GM12891 (cell line): Measurements from ENCODE around the gene PXMP2.

ENCODE experiments used
- DNase-seq: peaks from one replicate; pipeline ENCODE4 v3.0.0; 2011; ENCODE audit warnings: low spot score; ENCODE audit not compliant: insufficient read length
- FAIRE-seq: peaks from 2 replicates; lab custom pipeline; 2011; peaks lifted over from hg19 to GRCh38; lab: Jason Lieb, UNC
- PAX5 ChIP-seq: IDR thresholded peaks from 2 replicates; pipeline ENCODE4 v1.6.1; 2011; ENCODE audit warnings: low read length, moderate library complexity, mild to moderate bottlenecking; ENCODE audit not compliant: insufficient read depth, severe bottlenecking
- POLR2A ChIP-seq: IDR thresholded peaks from 2 replicates; pipeline ENCODE4 v1.6.1; 2011; ENCODE audit warnings: low read depth, low read length, control low read depth
- POLR2AphosphoS5 ChIP-seq: IDR thresholded peaks from 2 replicates; pipeline ENCODE4 v1.6.1; 2011; ENCODE audit warnings: low read depth, low read length, control low read depth
- POU2F2 ChIP-seq: IDR thresholded peaks from 2 replicates; pipeline ENCODE4 v1.6.1; 2011; ENCODE audit warnings: low read depth, mild to moderate bottlenecking, control low read depth, low read length, moderate library complexity
- SPI1 ChIP-seq: IDR thresholded peaks from 2 replicates; pipeline ENCODE4 v1.6.1; 2011; ENCODE audit warnings: low read depth, low read length, control low read depth
- TAF1 ChIP-seq: IDR thresholded peaks from 2 replicates; pipeline ENCODE4 v1.6.1; 2011; ENCODE audit warnings: low read depth, low read length, control low read depth

The PXMP2 gene

GRCh38 chr12:132734206-132734605 is 46.8 kb downstream of the PXMP2 start:
- FAIRE-seq (no peak), DNase-seq (no peak)
- TF ChIP-seq POU2F2, result no peak
- no peak for TF ChIP-seq POLR2A
- no peak for TF ChIP-seq PAX5
- TF ChIP-seq SPI1, result no peak
- no peak for TF ChIP-seq POLR2AphosphoS5
- no peak for TF ChIP-seq TAF1

- TF ChIP-seq POLR2A (no peak), TAF1 (no peak), POLR2AphosphoS5 (0 out of 2 replicates have a peak, but pooled peaks have one; percentile 24)
- DNase-seq (no peak), FAIRE-seq (no peak)
Measured at GRCh38 chr12:132735496-132735895, 48.1 kb downstream of the PXMP2 start.

- DNase-seq, result no peak
- FAIRE-seq, result no peak
- TF ChIP-seq POLR2A, result no peak
- TF ChIP-seq SPI1, result no peak
- TF ChIP-seq PAX5, result no peak
- TF ChIP-seq POU2F2, result no peak
- TF ChIP-seq POLR2AphosphoS5, result no peak
- TF ChIP-seq TAF1, result no peak
Measured at GRCh38 chr12:132736378-132736777, 49.0 kb downstream of the PXMP2 start.

GRCh38 chr12:132736913-132737312 is 49.5 kb downstream of the PXMP2 start:
- TF ChIP-seq POU2F2, result no peak
- TF ChIP-seq PAX5, result no peak
- no peak for TF ChIP-seq POLR2A
- TF ChIP-seq SPI1, result no peak
- no peak for TF ChIP-seq TAF1
- TF ChIP-seq POLR2AphosphoS5, result no peak
- FAIRE-seq (no peak), DNase-seq (no peak)

- FAIRE-seq, result no peak
- TF ChIP-seq PAX5, result no peak
- TF ChIP-seq TAF1, result no peak
- no peak for TF ChIP-seq POLR2A
- TF ChIP-seq POU2F2, result no peak
- TF ChIP-seq SPI1, result no peak
- TF ChIP-seq POLR2AphosphoS5, result no peak
Measured at GRCh38 chr12:132739600-132740312, 52.4 kb downstream of the PXMP2 start.

GRCh38 chr12:132740313-132740646 is 52.9 kb downstream of the PXMP2 start:
- FAIRE-seq, result no peak
- no peak for TF ChIP-seq PAX5
- no peak for TF ChIP-seq POLR2A
- TF ChIP-seq TAF1, result no peak
- no peak for TF ChIP-seq POLR2AphosphoS5
- no peak for TF ChIP-seq SPI1
- TF ChIP-seq POU2F2, result no peak
- DNase-seq, result no peak

More at GRCh38 chr12:132739600-132740312, 52.4 kb downstream of the PXMP2 start:
- no peak for DNase-seq

- FAIRE-seq, result no peak
- TF ChIP-seq SPI1 (no peak), POU2F2 (no peak), POLR2AphosphoS5 (no peak), TAF1 (no peak), POLR2A (no peak), PAX5 (no peak)
- DNase-seq, result no peak
Measured at GRCh38 chr12:132740652-132741051, 53.3 kb downstream of the PXMP2 start.

GRCh38 chr12:132741620-132742019 is 54.2 kb downstream of the PXMP2 start:
- TF ChIP-seq TAF1 (no peak), POU2F2 (no peak), PAX5 (no peak), POLR2A (no peak), SPI1 (no peak), POLR2AphosphoS5 (no peak)
- FAIRE-seq (no peak), DNase-seq (no peak)

- FAIRE-seq, result no peak
Measured at GRCh38 chr12:132743831-132744230, 56.4 kb downstream of the PXMP2 start.

GRCh38 chr12:132746613-132747012 is 59.2 kb downstream of the PXMP2 start:
- TF ChIP-seq POLR2A, result no peak
- TF ChIP-seq PAX5, result no peak
- TF ChIP-seq TAF1, result no peak
- TF ChIP-seq POU2F2, result no peak
- no peak for TF ChIP-seq SPI1
- TF ChIP-seq POLR2AphosphoS5, result no peak
- no peak for FAIRE-seq
- DNase-seq, result no peak

More at GRCh38 chr12:132743831-132744230, 56.4 kb downstream of the PXMP2 start:
- no peak for DNase-seq
- TF ChIP-seq TAF1 (no peak), POLR2A (no peak)
